GM12878 (cell line): Measurements from ENCODE around the gene SIL1. TPM values are rescaled to one million over a fixed set of nuclear protein-coding genes. Genes with fewer than 3 reads are reported as not detected.

Experiments
- ATAC-seq: fragments of 200-7000 bp; cut with Tn5 transposase; 3 replicates; pipeline ENCODE4 v1.9.1; 2020; ENCODE audit warnings: mild to moderate bottlenecking, moderate library complexity
- BruUV-seq: library from RNA; stranded (reverse); fragments of 400-500 nt; replicated peaks from 2 replicates; lab custom pipeline; 2021; lab: Mats Ljungman, UMichigan
- CTCF ChIA-PET: fragments of 300-600 bp; sonication (Branson Sonifier 250); formaldehyde crosslinking; extraction: SDS; loops from one replicate; lab custom pipeline; 2021; ENCODE audit warnings: inconsistent platforms; lab: Yijun Ruan, JAX
- POLR2A ChIA-PET: fragments of 350-600 bp; formaldehyde crosslinking; extraction: SDS; loops from one replicate; lab custom pipeline; 2021; ENCODE audit warnings: inconsistent platforms; lab: Charles Lee
- RAD21 ChIA-PET: fragments of 300-600 bp; sonication (Branson Sonifier 250); formaldehyde crosslinking; loops from one replicate; lab custom pipeline; 2023; ENCODE audit warnings: antibody characterized with exemption; ENCODE audit not compliant: unreplicated experiment; lab: Charles Lee
- SMC1A ChIA-PET: fragments of 300-600 bp; sonication (Branson Sonifier 250); formaldehyde crosslinking; loops from one replicate; lab custom pipeline; 2023; ENCODE audit not compliant: unreplicated experiment, uncharacterized antibody; lab: Charles Lee
- DNase-seq: peaks from one replicate; pipeline ENCODE4 v3.0.0-alpha.2; 2011; ENCODE audit warnings: low read depth, low spot score
- FAIRE-seq: peaks from 3 replicates; lab custom pipeline; 2011; peaks lifted over from hg19 to GRCh38; lab: Jason Lieb, UNC
- H2AFZ ChIP-seq: 2 replicates; pipeline ENCODE4 v1.6.0; 2011; ENCODE audit warnings: low read depth, low read length, control low read depth; ENCODE audit not compliant: control insufficient read depth
- H3K27ac ChIP-seq: 2 replicates; pipeline ENCODE4 v1.5.1; 2011; ENCODE audit warnings: control low read depth; ENCODE audit not compliant: control insufficient read depth, insufficient read depth
- H3K27me3 ChIP-seq, 2 experiments: replicated peaks in 1 of 2; 2 replicates each; pipeline versions ENCODE4 v1.6.0 to v1.6.1; 2011; ENCODE audit warnings: low read length in 1 of 2; ENCODE audit not compliant: control insufficient read depth in 2 of 2, insufficient read depth in 2 of 2
- H3K36me3 ChIP-seq, 2 experiments: 2 replicates each; pipeline ENCODE4 v1.5.1; 2011; ENCODE audit warnings: low read length in 1 of 2; ENCODE audit not compliant: control insufficient read depth in 2 of 2, insufficient read depth in 2 of 2
- H3K4me1 ChIP-seq: 2 replicates; pipeline ENCODE4 v1.6.1; 2011; ENCODE audit warnings: mild to moderate bottlenecking, low read length, moderate library complexity, mixed read lengths; ENCODE audit not compliant: control insufficient read depth, insufficient read depth
- H3K4me2 ChIP-seq: 2 replicates; pipeline ENCODE4 v1.6.0; 2011; ENCODE audit warnings: control low read depth; ENCODE audit not compliant: control insufficient read depth, insufficient read depth
- H3K4me3 ChIP-seq: fragments of 200-600 bp; sonication (generic); 2 replicates; pipeline ENCODE4 v1.5.1; 2016
- H3K79me2 ChIP-seq: 2 replicates; pipeline ENCODE4 v1.6.0; 2011; ENCODE audit warnings: low read length; ENCODE audit not compliant: control insufficient read depth, insufficient read depth
- H3K9ac ChIP-seq: 2 replicates; pipeline ENCODE4 v1.8.0; 2011; ENCODE audit warnings: low read length, control low read depth, mixed read lengths; ENCODE audit not compliant: control insufficient read depth, insufficient read depth
- H3K9me3 ChIP-seq: replicated peaks from 3 replicates; pipeline ENCODE4 v1.5.1; 2011; ENCODE audit warnings: mild to moderate bottlenecking, low read length; ENCODE audit not compliant: control insufficient read depth, insufficient read depth
- H4K20me1 ChIP-seq: 2 replicates; pipeline ENCODE4 v1.6.0; 2011; ENCODE audit not compliant: control insufficient read depth, insufficient read depth
- IKZF2 ChIP-seq, 2 experiments: fragments of 450-650 bp; IDR thresholded peaks; 2 replicates each; pipeline ENCODE4 v1.6.1; 2017; ENCODE audit warnings: mild to moderate bottlenecking in 2 of 2, moderate library complexity in 2 of 2
- MEF2B ChIP-seq: fragments of 450-650 bp; IDR thresholded peaks from 2 replicates; pipeline ENCODE4 v1.6.1; 2018; ENCODE audit warnings: mild to moderate bottlenecking, moderate library complexity; ENCODE audit not compliant: partially characterized antibody, poor library complexity, severe bottlenecking
- POLR2AphosphoS2 ChIP-seq: IDR thresholded peaks from 2 replicates; pipeline ENCODE4 v1.6.1; 2011; ENCODE audit warnings: low read depth, mild to moderate bottlenecking, low read length, improper control_type of control experiment, moderate library complexity
- PRDM15 ChIP-seq: fragments of 450-650 bp; formaldehyde crosslinking; IDR thresholded peaks from 2 replicates; pipeline ENCODE4 v1.4.0; 2020; ENCODE audit warnings: mild to moderate bottlenecking, moderate library complexity
- TBL1XR1 ChIP-seq: IDR thresholded peaks from 2 replicates; pipeline ENCODE4 v1.6.1; 2012; ENCODE audit warnings: low read depth, low read length, improper control_type of control experiment
- WRNIP1 ChIP-seq: IDR thresholded peaks from 2 replicates; pipeline ENCODE4 v1.6.1; 2011; ENCODE audit warnings: low read depth, low read length, improper control_type of control experiment, borderline replicate concordance
- ZNF592 ChIP-seq: fragments of 450-650 bp; IDR thresholded peaks from 2 replicates; pipeline ENCODE4 v1.6.1; 2017; ENCODE audit warnings: mild to moderate bottlenecking, moderate library complexity
- WGBS: methylation state at CpG from one replicate; pipeline ENCODE4 v1.1.6; 2016; ENCODE audit warnings: low lambda C conversion rate; ENCODE audit not compliant: insufficient replicate concordance, insufficient coverage; ENCODE audit errors: missing lambda C conversion rate; 5-methylcytosine and 5-hydroxymethylcytosine counted together
- in situ Hi-C: fragments of 300-500 bp; cut with MboI; formaldehyde crosslinking; loops from 9 replicates; pipeline ENCODE4 v1.14.3; 2018; ENCODE audit warnings: mixed read lengths
- intact Hi-C: fragments of 100-400 bp; cut with micrococcal nuclease; formaldehyde crosslinking; loops from one replicate; pipeline ENCODE4 v1.14.2; 2022; ENCODE audit not compliant: unreplicated experiment
- polyA plus RNA-seq, 11 experiments: library from polyadenylated mRNA; depleted of rRNA in 4 of 11; unstranded in 6 of 11; stranded (reverse) in 5 of 11; fragments of >200 nt; fragmentation: Nextera tagmentation in 4 of 11; fragmentation: Illumina TruSeq in 1 of 11; extraction: Ambion mirVana in 4 of 11; extraction: Trizol in 1 of 11; gene quantifications; 1 replicate in 1 of 11; 2 replicates in 10 of 11; pipeline versions ENCODE4 v1.2.1 to v1.2.3, GENCODE V29; 2011 to 2016; ENCODE audit warnings: inconsistent platforms in 2 of 11, missing spikeins in 2 of 11, low read depth in 1 of 11
- total RNA-seq, 4 experiments: library from RNA; depleted of rRNA in 3 of 4; stranded (reverse); fragments of >200 nt in 3 of 4; fragmentation: Illumina TruSeq in 1 of 4; extraction: Trizol in 1 of 4; gene quantifications; 2 replicates each; pipeline versions ENCODE4 v1.2.1 to v1.2.3, GENCODE V29; 2013 to 2021

SIL1 gene
- total and polyA plus RNA-seq, 10 of the 15 experiments (the other 5 are each of a cell fraction or from before 2014, with no cell fraction given): 4.1 to 49.8 (median 29.4) TPM

DNA sequence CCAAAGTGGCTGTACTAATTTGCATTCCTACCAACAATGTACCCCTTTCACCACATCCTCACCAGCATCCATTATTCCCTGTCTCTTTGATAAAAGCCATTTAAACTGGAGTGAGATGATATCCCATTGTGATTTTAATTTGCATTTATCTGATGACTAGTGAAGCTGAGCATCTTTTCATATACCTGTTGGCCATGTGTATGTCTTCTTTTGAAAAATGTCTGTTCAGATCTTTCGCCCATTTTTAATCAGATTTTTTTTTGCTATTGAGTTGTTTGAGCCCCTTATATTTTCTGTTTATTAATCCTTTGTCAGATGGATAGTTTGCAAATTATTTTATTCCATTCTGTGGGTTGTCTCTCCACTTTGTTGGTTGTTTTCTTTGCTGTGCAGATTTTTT lies 202.0 kb downstream of the SIL1 start:
- no peak for TF ChIP-seq ZNF592
- TF ChIP-seq, all 136 proteins: peak for 0
- FAIRE-seq: no peak
- WGBS: 100% methylated on average over 1 of the region's 1 CpG
- no peaks in the 10 kb centered on the region; a peak in 1 of 4 replicates for H3K36me3 ChIP-seq
- no peaks in the 10 kb centered on the region for H3K27me3 ChIP-seq
- intact Hi-C loops (no loop called here), in situ Hi-C loops (no loop called here)
- RAD21 ChIA-PET: no interaction called here
- BruUV-seq: no TSS peak
- no peaks in the 10 kb centered on the region for H3K4me1 ChIP-seq
- H4K20me1 ChIP-seq: no peaks in the 10 kb centered on the region
- H3K4me3 ChIP-seq: no peak overlapping the region
- POLR2A ChIA-PET: no interaction called here
- no peak overlapping the region for H3K9ac ChIP-seq
- H3K9me3 ChIP-seq: no peaks in the 10 kb centered on the region
- SMC1A ChIA-PET: no interaction called here
- ATAC-seq: no peak
- H3K79me2 ChIP-seq: no peaks in the 10 kb centered on the region
- DNase-seq: no peak
- CTCF ChIA-PET: no interaction called here
- no peak overlapping the region for H3K27ac ChIP-seq
- H3K4me2 ChIP-seq: no peak overlapping the region
- no peak overlapping the region for H2AFZ ChIP-seq

DNA sequence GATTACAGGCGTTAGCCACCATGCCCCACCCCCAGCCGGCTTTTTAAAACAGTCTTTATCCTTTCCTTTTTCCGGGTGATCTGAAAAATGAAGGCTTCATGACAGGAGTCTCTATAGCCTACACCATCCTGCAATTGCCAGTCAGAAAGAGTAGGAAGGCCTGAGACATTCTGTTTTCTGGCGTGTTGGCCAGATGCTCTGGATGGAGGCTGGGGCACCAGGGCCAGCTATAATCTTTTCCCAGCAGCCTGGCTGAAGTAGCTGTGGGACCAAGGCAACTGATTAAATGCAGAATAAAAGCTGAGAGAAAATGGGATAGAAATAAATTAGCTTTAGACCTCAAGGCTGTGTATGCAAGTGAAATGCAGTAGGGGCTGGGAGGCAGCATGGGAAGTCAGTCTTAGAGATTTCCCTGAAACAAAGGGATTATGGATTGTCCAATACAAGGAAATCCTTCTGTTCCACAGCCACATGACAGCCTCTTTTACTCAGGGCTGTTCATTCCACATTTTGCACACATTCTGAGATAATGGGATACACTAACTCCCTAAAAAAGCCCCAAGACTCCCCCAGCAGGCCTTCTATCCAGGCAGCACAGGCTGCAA lies 207.1 kb downstream of the SIL1 start:
- ChIA-PET CTCF (interaction anchor here (0.6 kb wide), 1 partner anchor 397 kb away, joined by 3 read pairs; no protein-coding TSS in a partner anchor), RAD21 (interaction anchor here (0.5 kb wide), 1 partner anchor 362 kb away, joined by 3 read pairs; no protein-coding TSS in a partner anchor), SMC1A (no interaction called here), POLR2A (no interaction called here)
- no peaks in the 10 kb centered on the region for H3K79me2 ChIP-seq
- no TSS peak for BruUV-seq
- intact Hi-C loops (no loop called here), in situ Hi-C loops (no loop called here)
- H3K27me3 ChIP-seq: no peaks in the 10 kb centered on the region
- DNase-seq: no peak
- no peaks in the 10 kb centered on the region for H3K4me1 ChIP-seq
- H3K9ac ChIP-seq: no peak overlapping the region
- H2AFZ ChIP-seq: no peak overlapping the region
- WGBS: 100% methylated on average over 4 of the region's 4 CpGs
- H3K9me3 ChIP-seq: no peaks in the 10 kb centered on the region
- no peak overlapping the region for H3K27ac ChIP-seq
- no peak overlapping the region for H3K4me3 ChIP-seq
- H3K4me2 ChIP-seq: no peak overlapping the region
- no peak for FAIRE-seq
- no peak for TF ChIP-seq PRDM15 (CRISPR knock-in tag)
- TF ChIP-seq TBL1XR1: no peak
- no peak for TF ChIP-seq POLR2AphosphoS2
- no peak for TF ChIP-seq WRNIP1
- no peak for TF ChIP-seq IKZF2 (IDR thresholded peaks at IDR 0.05)
- no peak for TF ChIP-seq MEF2B
- ATAC-seq: no peak
- no peaks in the 10 kb centered on the region; a peak in 1 of 4 replicates for H3K36me3 ChIP-seq
- no peaks in the 10 kb centered on the region for H4K20me1 ChIP-seq
